Measurements from ENCODE around the gene NTN5. TPM values are rescaled to one million over a fixed set of nuclear protein-coding genes. Genes with fewer than 3 reads are reported as not detected.

Gene NTN5
- total RNA-seq, 1 donor from 2014 or later: 1.8 TPM

GRCh38 chr19:48611872-48612271, 60.9 kb downstream of the NTN5 start:
- Mint-ChIP-seq H3K4me1 (ENCODE audit: low read depth, unreplicated experiment) (peaks cover 7% of the 10 kb centered on the region), H3K27me3 (ENCODE audit: unreplicated experiment) (peaks cover 6% of the 10 kb centered on the region), H3K27ac (ENCODE audit: unreplicated experiment) (no peak overlapping the region), H3K36me3 (ENCODE audit: unreplicated experiment) (no peaks in the 10 kb centered on the region), H3K9me3 (ENCODE audit: unreplicated experiment) (peaks cover 2% of the 10 kb centered on the region), H3K4me3 (ENCODE audit: unreplicated experiment) (no peak overlapping the region)
- DNase-seq: no peak
- TF ChIP-seq CTCF (IDR thresholded peaks at IDR 0.05; ENCODE audit: partially characterized antibody, unreplicated experiment): no peak

Other genes with a start within 250 kb of the NTN5 start
- 25.0 TPM for gene GRWD1, start 227.0 kb downstream of the NTN5 start, total RNA-seq (ENCODE audit: unreplicated experiment)
- gene KCNJ14, start 217.4 kb downstream of the NTN5 start, total RNA-seq (ENCODE audit: unreplicated experiment): 1.0 TPM
- gene CYTH2, start 203.6 kb downstream of the NTN5 start, total RNA-seq (ENCODE audit: unreplicated experiment): 233 TPM
- 36.3 TPM for gene LMTK3, start 161.2 kb downstream of the NTN5 start, total RNA-seq (ENCODE audit: unreplicated experiment)
- not detected for gene SULT2B1, start 120.8 kb downstream of the NTN5 start, total RNA-seq (ENCODE audit: unreplicated experiment)
- not detected for gene SPACA4, start 66.3 kb downstream of the NTN5 start, total RNA-seq (ENCODE audit: unreplicated experiment)
- gene FAM83E, start 57.9 kb downstream of the NTN5 start, total RNA-seq (ENCODE audit: unreplicated experiment): 1.5 TPM
- 1,011 TPM for gene RPL18, start 53.8 kb downstream of the NTN5 start, total RNA-seq (ENCODE audit: unreplicated experiment)
- 146 TPM for gene SPHK2, start 53.5 kb downstream of the NTN5 start, total RNA-seq (ENCODE audit: unreplicated experiment)
- 2.9 TPM for gene DBP, start 35.6 kb downstream of the NTN5 start, total RNA-seq (ENCODE audit: unreplicated experiment)
- 7.8 TPM for gene CA11, start 26.8 kb downstream of the NTN5 start, total RNA-seq (ENCODE audit: unreplicated experiment)
- 0.22 TPM for gene FUT2, start 23.0 kb upstream of the NTN5 start, total RNA-seq (ENCODE audit: unreplicated experiment)
- gene MAMSTR, start 46.7 kb upstream of the NTN5 start, total RNA-seq (ENCODE audit: unreplicated experiment): 2.7 TPM
- 6.2 TPM for gene RASIP1, start 67.6 kb upstream of the NTN5 start, total RNA-seq (ENCODE audit: unreplicated experiment)
- gene IZUMO1, start 73.9 kb upstream of the NTN5 start, total RNA-seq (ENCODE audit: unreplicated experiment): not detected
- gene FUT1, start 79.6 kb upstream of the NTN5 start, total RNA-seq (ENCODE audit: unreplicated experiment): 4.4 TPM
- gene FGF21, start 82.5 kb upstream of the NTN5 start, total RNA-seq (ENCODE audit: unreplicated experiment): not detected
- 22.3 TPM for gene BCAT2, start 138.0 kb upstream of the NTN5 start, total RNA-seq (ENCODE audit: unreplicated experiment)
- gene HSD17B14, start 163.5 kb upstream of the NTN5 start, total RNA-seq (ENCODE audit: unreplicated experiment): 1.0 TPM
- 9.4 TPM for gene PLEKHA4, start 195.6 kb upstream of the NTN5 start, total RNA-seq (ENCODE audit: unreplicated experiment)
- gene PPP1R15A, start 199.4 kb upstream of the NTN5 start, total RNA-seq (ENCODE audit: unreplicated experiment): 106 TPM
- not detected for gene TULP2, start 225.7 kb upstream of the NTN5 start, total RNA-seq (ENCODE audit: unreplicated experiment)
- 115 TPM for gene NUCB1, start 227.3 kb upstream of the NTN5 start, total RNA-seq (ENCODE audit: unreplicated experiment)

Data from glutamatergic neuron (in vitro differentiated cells).